Measurements from ENCODE around the gene KCNH3.

The KCNH3 gene

DNA sequence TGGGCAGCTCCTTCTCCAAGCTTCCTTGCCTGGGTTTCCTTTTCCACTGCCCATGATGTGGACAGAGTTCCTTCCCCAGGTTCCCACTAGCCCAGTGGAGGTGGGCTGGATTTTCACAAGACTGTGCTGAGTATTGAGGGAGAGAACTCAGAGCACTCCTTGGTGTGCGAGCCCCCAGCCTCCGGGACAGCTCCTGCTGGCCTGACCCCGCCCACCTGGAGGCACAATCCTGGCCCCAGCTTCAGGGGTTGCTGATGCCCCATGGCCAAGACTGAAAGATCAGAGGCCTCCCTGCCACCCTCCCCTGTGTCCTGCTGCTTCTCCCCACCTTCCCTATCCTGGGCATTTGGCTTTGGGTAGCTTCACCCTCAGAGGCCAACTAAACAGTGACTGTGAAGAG lies 7.7 kb downstream of the KCNH3 start:
- no peak for DNase-seq

- no peak for DNase-seq
Measured at GRCh38 chr12:49547090-49547690, 8.4 kb downstream of the KCNH3 start.

DNA sequence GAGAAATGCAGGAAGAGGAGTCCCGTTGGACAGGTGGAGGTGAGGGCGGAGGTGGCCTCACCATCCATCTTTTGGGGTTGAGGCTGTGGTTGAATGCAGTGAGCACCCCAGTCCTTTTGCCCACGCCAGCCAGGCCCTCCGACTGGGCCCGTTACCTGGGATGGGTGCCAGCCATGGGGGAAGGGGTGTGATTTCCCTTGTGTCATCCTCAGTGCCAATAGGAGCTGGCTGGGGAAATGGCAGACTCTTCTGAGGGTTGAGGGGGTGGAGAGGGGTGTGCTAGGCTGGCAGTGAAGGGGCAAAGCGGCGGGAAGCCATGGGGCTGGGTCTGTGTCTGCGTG lies 9.6 kb downstream of the KCNH3 start:
- DNase-seq, result no peak

DNA sequence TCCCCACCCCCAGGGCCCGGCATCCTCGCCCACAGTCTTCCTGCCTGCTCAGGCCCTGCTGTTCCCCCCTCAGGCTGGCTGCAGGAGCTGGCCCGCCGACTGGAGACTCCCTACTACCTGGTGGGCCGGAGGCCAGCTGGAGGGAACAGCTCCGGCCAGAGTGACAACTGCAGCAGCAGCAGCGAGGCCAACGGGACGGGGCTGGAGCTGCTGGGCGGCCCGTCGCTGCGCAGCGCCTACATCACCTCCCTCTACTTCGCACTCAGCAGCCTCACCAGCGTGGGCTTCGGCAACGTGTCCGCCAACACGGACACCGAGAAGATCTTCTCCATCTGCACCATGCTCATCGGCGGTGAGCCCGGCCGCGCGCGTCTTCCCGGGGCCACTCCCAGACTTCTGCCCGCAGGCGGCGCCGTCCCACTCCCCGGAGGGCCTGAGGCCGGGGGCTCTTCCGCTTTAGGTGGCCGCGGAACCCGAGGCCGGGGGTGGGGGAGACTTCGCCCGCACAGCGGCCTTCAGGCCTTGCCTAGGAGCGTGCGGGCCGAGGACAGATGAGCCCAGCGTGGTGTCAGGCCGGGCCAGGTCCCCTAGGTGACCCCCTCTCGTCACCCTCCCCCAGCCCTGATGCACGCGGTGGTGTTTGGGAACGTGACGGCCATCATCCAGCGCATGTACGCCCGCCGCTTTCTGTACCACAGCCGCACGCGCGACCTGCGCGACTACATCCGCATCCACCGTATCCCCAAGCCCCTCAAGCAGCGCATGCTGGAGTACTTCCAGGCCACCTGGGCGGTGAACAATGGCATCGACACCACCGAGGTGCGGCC lies 10.2 kb downstream of the KCNH3 start:
- DNase-seq, result peak; percentile 44

- no peak for DNase-seq
Measured at GRCh38 chr12:49549735-49550692, 11.2 kb downstream of the KCNH3 start.

- no peak for DNase-seq
Measured at GRCh38 chr12:49550693-49551252, 11.9 kb downstream of the KCNH3 start.

GRCh38 chr12:49552014-49552413 lies 13.2 kb downstream of the KCNH3 start:
- no peak for DNase-seq

DNA sequence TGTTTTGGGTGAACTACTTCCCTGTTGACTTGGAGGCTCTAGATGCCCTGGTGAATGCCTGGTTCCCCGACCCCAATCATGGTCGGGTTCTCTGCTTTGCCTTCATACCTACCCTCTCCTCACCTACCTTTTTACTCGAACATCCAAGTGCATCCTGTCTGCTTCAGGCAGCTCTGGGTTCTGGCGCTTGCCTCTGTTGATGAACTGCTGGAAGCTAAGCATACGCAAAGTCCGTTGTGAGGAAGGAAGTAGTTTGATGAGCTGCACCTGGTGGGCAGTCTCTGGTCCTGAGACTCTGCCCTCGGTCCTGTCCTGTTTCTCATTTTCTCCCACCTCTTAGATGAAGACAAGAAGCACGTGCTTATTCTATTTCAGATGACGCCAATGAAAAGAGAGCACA lies 13.6 kb downstream of the KCNH3 start:
- DNase-seq, result no peak

- DNase-seq, result no peak
Measured at GRCh38 chr12:49552899-49553298, 14.1 kb downstream of the KCNH3 start.

DNA sequence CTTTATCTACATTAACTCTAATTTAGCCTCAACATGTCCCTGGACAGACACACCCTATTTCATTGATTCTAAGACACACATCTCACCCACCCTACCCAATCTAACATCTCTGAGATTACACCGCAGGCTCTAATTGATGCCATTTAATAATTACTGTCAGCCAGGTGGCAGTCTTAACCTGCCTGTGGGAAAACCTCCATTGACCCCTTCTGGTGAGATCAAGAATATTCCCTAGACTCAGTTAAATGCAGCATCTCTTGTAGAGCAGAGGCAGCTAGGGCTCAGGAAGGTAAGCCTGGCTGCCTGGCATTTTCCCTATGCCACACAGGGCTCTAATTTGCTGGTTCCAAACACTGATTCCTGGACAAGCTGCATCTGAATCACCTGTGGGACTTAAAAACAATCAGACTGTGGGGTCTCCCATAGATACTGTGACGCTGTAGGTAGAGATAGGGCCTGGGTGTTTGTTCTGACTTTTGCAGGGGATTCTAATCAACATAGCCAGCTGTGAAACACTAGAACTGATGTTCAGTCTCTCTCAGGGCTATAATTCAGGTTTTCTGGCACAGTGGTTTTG lies 14.8 kb downstream of the KCNH3 start:
- DNase-seq, result no peak

DNA sequence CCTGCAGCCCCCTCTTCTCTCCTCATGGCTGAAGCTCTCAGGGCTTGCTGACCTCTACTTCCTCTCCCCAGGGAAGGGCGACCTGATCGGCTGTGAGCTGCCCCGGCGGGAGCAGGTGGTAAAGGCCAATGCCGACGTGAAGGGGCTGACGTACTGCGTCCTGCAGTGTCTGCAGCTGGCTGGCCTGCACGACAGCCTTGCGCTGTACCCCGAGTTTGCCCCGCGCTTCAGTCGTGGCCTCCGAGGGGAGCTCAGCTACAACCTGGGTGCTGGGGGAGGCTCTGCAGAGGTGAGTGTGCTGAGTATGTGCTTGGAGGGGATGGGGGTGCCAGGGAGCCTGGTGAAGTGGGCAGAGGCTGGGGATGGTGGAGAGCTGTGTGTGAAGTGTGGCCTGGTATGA lies 15.4 kb downstream of the KCNH3 start:
- DNase-seq, result no peak

DNA sequence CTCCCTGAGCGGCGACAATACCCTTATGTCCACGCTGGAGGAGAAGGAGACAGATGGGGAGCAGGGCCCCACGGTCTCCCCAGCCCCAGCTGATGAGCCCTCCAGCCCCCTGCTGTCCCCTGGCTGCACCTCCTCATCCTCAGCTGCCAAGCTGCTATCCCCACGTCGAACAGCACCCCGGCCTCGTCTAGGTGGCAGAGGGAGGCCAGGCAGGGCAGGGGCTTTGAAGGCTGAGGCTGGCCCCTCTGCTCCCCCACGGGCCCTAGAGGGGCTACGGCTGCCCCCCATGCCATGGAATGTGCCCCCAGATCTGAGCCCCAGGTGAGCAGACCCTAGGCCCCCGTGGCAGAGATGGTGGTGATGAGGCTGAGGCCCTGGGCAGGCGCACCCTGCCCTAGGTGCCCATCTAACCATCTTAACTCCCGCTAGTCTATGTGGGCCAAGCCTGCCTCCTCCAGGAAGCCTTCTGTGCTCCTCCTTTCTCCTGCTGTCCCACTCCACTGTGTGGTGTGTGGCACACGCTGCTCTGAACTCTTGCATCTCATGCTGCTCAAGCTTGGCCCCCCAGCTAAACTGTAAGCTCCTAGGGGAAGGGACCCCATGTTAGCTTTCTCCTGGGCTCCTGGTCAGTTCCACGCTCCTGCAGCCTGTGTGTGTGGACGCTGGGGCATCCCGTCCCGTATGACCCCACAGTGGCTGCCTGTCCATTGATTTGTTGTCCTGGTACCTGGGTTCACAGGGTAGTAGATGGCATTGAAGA lies 17.0 kb downstream of the KCNH3 start:
- DNase-seq, result no peak

GRCh38 chr12:49556391-49557186 lies 17.8 kb downstream of the KCNH3 start:
- DNase-seq, result no peak

DNA sequence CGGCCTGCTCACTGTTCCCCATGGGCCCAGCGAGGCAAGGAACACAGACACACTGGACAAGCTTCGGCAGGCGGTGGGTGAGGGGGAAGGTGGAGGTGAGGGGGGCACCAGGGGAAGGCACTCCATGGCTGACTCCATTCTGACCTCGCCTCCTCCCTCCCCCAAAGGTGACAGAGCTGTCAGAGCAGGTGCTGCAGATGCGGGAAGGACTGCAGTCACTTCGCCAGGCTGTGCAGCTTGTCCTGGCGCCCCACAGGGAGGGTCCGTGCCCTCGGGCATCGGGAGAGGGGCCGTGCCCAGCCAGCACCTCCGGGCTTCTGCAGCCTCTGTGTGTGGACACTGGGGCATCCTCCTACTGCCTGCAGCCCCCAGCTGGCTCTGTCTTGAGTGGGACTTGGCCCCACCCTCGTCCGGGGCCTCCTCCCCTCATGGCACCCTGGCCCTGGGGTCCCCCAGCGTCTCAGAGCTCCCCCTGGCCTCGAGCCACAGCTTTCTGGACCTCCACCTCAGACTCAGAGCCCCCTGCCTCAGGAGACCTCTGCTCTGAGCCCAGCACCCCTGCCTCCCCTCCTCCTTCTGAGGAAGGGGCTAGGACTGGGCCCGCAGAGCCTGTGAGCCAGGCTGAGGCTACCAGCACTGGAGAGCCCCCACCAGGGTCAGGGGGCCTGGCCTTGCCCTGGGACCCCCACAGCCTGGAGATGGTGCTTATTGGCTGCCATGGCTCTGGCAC lies 18.5 kb downstream of the KCNH3 start:
- DNase-seq, result no peak

GRCh38 chr12:49557917-49558215 lies 19.0 kb downstream of the KCNH3 start:
- DNase-seq, result no peak

DNA sequence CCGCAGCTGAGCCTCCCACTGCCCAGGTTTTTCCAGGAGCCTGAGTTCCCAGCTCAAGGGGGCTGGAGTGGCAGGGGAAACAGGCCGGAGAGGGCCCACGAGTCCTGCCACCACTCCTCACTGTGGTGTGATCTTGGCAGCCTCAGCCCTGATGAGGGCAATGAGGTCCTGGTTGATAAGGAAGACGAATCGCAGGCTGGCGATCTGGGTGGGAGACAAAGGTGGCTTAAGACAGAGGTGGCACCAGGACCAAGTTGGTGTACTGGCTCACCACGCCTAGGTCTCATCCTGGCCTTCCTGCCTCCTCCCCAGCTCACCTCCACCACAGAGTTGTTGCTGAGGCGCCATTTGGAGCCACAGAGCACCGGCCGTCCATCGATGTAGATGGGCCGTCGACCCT lies 19.7 kb downstream of the KCNH3 start:
- DNase-seq, result no peak

GRCh38 chr12:49559011-49559675 lies 20.3 kb downstream of the KCNH3 start:
- no peak for DNase-seq

- no peak for DNase-seq
Measured at GRCh38 chr12:49560695-49561094, 21.9 kb downstream of the KCNH3 start.

DNA sequence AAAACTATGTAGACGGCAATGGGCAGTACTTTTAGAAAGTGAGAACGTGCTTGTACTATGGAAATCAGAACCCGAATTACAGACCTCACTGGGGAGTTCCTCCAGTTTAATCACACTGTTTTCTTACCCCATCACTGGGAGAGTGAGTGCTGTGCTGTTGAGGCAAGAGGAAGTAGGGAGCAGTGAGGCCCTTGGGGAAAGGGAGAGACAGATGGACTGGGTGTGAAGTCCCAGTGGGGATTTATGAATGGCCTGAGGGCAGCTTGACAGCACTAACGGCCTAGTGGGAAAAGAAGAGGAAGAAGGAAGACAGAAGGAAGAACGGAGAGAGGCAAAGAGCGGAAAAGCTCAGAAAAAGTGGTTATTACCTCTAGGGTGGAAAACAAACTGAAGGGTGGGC lies 23.4 kb downstream of the KCNH3 start:
- DNase-seq, result no peak

GRCh38 chr12:49562831-49563230 lies 24.0 kb downstream of the KCNH3 start:
- no peak for DNase-seq

Measured in stimulated activated CD4-positive, alpha-beta T cell treated with anti-CD3 and anti-CD28 coated beads, Interleukin-4, amount 100 ng/mL, for 1 hour (primary cell).